Panc1 (cell line): Measurements from ENCODE around the gene OR2H2.

Experiments
- CTCF ChIP-seq: fragments of 450-650 bp; IDR thresholded peaks from 2 replicates; pipeline ENCODE4 v1.5.1; 2017; ENCODE audit warnings: mild to moderate bottlenecking
- POLR2AphosphoS5 ChIP-seq: IDR thresholded peaks from 2 replicates; pipeline ENCODE4 v1.6.1; 2012; ENCODE audit warnings: mild to moderate bottlenecking, low read depth, low read length, moderate library complexity

DNA sequence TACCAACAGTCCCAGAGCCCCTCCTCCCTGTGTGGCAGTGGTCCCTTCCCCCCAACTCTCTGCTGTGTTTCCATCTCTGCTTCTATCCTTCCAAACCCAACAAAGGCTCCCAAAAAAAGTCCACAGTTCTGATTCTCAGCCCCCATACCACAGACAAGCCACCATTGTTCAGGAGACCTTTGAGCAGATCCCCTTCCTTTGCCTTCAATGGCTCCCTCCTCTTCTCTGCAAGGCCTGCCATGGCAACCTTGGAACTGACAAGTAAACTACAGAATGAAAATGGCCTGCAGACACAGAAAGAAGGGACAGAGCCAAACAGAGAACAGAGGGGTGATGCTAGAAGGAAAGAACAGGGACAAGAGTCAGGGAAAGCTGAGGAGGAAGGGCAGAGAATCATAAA is 23.2 kb downstream of the OR2H2 start:
- TF ChIP-seq CTCF (no peak), POLR2AphosphoS5 (no peak)
